Measurements from ENCODE around the gene CYP24A1.

DNA sequence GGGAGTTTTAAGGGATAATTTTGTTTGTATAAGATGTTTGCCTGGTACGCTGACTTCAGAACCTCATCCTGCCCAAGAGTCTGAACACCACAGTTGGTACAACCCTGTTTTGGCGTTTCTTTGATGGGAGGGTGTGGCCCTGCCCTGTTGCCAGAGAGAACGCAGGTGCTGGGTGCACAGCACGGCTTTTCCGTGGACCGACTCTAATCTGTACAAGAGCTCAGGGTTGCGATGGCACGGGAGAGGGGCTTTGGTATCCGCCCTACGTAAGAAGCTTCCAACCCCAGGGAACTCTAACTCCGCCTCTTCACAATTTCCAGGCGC is 1.3 kb downstream of the CYP24A1 start:
- TF ChIP-seq POLR2A (IDR thresholded peaks at IDR 0.05) (no peak), CTCF (IDR thresholded peaks at IDR 0.05) (no peak), POLR2AphosphoS5 (IDR thresholded peaks at IDR 0.05) (no peak), EP300 (IDR thresholded peaks at IDR 0.05) (no peak)

Measured in gastroesophageal sphincter (tissue), 3 donors.